T-helper 22 cell (primary cell): ENCODE data around the gene BTBD9.
"Not testable (repeated sequence)": the region's sequence is repeated elsewhere in the genome, so short reads cannot be mapped to it uniquely, and the experiment has no call there.

ENCODE experiments used
- DNase-seq: peaks from one replicate; pipeline ENCODE4 v3.0.0-alpha.2; 2020; ENCODE audit warnings: low read depth

BTBD9 gene

GRCh38 chr6:38427492-38428210 lies 212.1 kb downstream of the BTBD9 start:
- no peak for DNase-seq

- not testable (repeated sequence) for DNase-seq
These were observed 213.8 kb downstream of the BTBD9 start for GRCh38 chr6:38425788-38426488.

- DNase-seq, result no peak
These were observed 216.0 kb downstream of the BTBD9 start for GRCh38 chr6:38423746-38424145.

- DNase-seq, result no peak
These were observed 219.5 kb downstream of the BTBD9 start for GRCh38 chr6:38420207-38420606.

GRCh38 chr6:38417521-38417920 lies 222.2 kb downstream of the BTBD9 start:
- no peak for DNase-seq

- DNase-seq, result no peak
These were observed 224.3 kb downstream of the BTBD9 start for GRCh38 chr6:38415231-38416005.

- DNase-seq, result no peak
These were observed 226.5 kb downstream of the BTBD9 start for GRCh38 chr6:38413102-38413800.

- no peak for DNase-seq
These were observed 232.5 kb downstream of the BTBD9 start for GRCh38 chr6:38407192-38407591.

- DNase-seq, result no peak
These were observed 233.6 kb downstream of the BTBD9 start for GRCh38 chr6:38406096-38406495.

- DNase-seq, result no peak
These were observed 234.7 kb downstream of the BTBD9 start for GRCh38 chr6:38404900-38405556.

- DNase-seq, result no peak
These were observed 235.4 kb downstream of the BTBD9 start for GRCh38 chr6:38404355-38404754.

- DNase-seq, result no peak
These were observed 236.2 kb downstream of the BTBD9 start for GRCh38 chr6:38403548-38403947.

GRCh38 chr6:38400764-38401163 lies 239.0 kb downstream of the BTBD9 start:
- no peak for DNase-seq

- no peak for DNase-seq
These were observed 239.6 kb downstream of the BTBD9 start for GRCh38 chr6:38400101-38400500.

GRCh38 chr6:38396209-38396608 lies 243.5 kb downstream of the BTBD9 start:
- DNase-seq, result no peak

GRCh38 chr6:38393986-38394385 lies 245.7 kb downstream of the BTBD9 start:
- DNase-seq, result no peak

GRCh38 chr6:38391626-38392579 lies 247.8 kb downstream of the BTBD9 start:
- DNase-seq, result no peak

- DNase-seq, result no peak
These were observed 248.5 kb downstream of the BTBD9 start for GRCh38 chr6:38391206-38391605.

GRCh38 chr6:38389875-38390274 lies 249.9 kb downstream of the BTBD9 start:
- DNase-seq, result no peak

- no peak for DNase-seq
These were observed 251.8 kb downstream of the BTBD9 start for GRCh38 chr6:38387971-38388370.

- no peak for DNase-seq
These were observed 252.3 kb downstream of the BTBD9 start for GRCh38 chr6:38387461-38387860.
